GM12865 (cell line): ENCODE results near the gene PAFAH1B2.

Experiments
- DNase-seq: peaks from one replicate; pipeline ENCODE4 v3.0.0; 2010; ENCODE audit warnings: low read depth
- H3K4me3 ChIP-seq: 2 replicates; pipeline ENCODE4 v1.5.1; 2011; ENCODE audit warnings: mild to moderate bottlenecking, low read depth, low read length, control low read depth
- TF ChIP-seq, protein P1 (sequence below): IDR thresholded peaks from 2 replicates; pipeline ENCODE4 v1.5.1; 2011; ENCODE audit warnings: low read length, control low read depth, low read depth, inconsistent platforms; ENCODE audit not compliant: insufficient read depth; ENCODE audit errors: missing control alignments

The PAFAH1B2 gene

GRCh38 chr11:117172724-117173421 lies 28.8 kb downstream of the PAFAH1B2 start:
- DNase-seq: no peak

GRCh38 chr11:117175104-117175503 lies 31.0 kb downstream of the PAFAH1B2 start:
- no peak for DNase-seq
- H3K4me3 ChIP-seq: no peak overlapping the region
- TF ChIP-seq, protein P1, sequence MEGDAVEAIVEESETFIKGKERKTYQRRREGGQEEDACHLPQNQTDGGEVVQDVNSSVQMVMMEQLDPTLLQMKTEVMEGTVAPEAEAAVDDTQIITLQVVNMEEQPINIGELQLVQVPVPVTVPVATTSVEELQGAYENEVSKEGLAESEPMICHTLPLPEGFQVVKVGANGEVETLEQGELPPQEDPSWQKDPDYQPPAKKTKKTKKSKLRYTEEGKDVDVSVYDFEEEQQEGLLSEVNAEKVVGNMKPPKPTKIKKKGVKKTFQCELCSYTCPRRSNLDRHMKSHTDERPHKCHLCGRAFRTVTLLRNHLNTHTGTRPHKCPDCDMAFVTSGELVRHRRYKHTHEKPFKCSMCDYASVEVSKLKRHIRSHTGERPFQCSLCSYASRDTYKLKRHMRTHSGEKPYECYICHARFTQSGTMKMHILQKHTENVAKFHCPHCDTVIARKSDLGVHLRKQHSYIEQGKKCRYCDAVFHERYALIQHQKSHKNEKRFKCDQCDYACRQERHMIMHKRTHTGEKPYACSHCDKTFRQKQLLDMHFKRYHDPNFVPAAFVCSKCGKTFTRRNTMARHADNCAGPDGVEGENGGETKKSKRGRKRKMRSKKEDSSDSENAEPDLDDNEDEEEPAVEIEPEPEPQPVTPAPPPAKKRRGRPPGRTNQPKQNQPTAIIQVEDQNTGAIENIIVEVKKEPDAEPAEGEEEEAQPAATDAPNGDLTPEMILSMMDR: no peak

More at GRCh38 chr11:117172724-117173421, 28.8 kb downstream of the PAFAH1B2 start:
- no peak overlapping the region for H3K4me3 ChIP-seq
- TF ChIP-seq, protein P1: no peak

DNA sequence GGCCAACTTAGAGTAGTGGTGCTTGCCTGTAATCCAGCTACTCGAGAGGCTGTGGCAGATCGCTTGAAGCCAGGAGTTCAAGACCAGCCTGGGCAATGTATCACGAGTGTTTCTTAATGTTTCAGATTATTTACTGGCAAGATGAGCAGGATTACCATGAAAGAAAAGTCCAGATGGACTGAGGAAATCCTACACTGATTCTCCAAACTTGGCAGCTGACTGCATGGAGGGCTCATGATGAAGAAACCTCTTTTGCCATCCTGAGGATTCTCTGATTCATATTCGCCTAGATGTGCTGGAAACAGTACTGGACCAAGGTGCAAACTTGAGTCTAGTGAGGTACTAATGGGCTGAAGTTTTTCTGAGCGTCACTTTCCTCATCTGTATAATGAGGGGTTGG lies 31.7 kb downstream of the PAFAH1B2 start:
- no peak for DNase-seq
- TF ChIP-seq, protein P1: no peak
- H3K4me3 ChIP-seq: no peak overlapping the region

GRCh38 chr11:117176186-117176585 lies 32.1 kb downstream of the PAFAH1B2 start:
- no peak overlapping the region for H3K4me3 ChIP-seq
- DNase-seq: no peak
- TF ChIP-seq, protein P1: no peak

- no peak for DNase-seq
- H3K4me3 ChIP-seq: peak overlapping the region; percentile 88; the same call in 1 of the 2 replicates
- TF ChIP-seq, protein P1: no peak
Measured at GRCh38 chr11:117177534-117178209, 33.6 kb downstream of the PAFAH1B2 start.

DNA sequence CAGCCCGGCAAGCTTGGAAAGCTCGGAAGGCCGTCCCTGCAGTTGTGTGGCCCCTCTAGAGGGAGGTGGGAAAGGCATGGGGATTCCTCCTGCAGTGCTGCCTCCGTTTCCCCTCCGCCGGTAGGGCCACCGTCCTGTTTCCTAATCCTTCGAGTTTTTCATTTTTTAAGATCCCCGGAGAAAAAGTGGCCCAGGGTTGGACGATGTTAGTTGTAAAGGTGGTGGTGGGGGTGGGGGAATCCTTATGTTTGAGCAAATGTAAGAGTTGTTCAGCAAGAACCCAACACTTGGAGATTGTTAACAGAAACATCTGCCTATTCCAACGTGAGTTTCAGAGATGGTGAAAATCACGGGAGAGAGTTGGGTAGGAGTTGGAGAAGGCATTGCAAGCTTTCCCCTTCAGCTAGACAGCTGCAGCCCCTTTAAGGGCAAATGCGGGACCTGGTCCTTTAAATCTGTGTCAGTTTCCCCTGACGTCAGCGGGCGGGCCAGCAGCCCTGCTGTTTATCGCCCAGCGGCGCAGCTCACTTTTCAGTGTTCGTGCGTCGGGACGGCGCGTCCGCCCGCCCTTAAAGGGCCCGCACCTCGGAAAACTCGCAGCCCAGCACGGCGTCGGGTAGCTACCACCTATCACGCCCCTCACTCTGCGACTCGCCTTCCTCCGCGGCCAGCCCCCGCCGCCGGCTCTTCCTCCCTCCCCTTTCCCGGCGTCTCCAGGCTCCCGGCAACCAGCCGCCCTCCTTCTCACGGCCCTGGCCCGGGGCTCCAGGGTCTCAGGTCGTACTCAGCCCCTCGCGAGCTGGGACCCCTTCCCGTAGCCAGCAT lies 34.3 kb downstream of the PAFAH1B2 start, which contains the start of gene SIDT2:
Gene SIDT2, plus strand, starts transcription at position 534 of the 825 bp plus-strand sequence. CDS start 521 bp downstream, outside the sequence.
- H3K4me3 ChIP-seq: peak within 1 kb of the TSS; percentile 88
- TF ChIP-seq, protein P1: no peak
- peak; percentile 93 for DNase-seq
